ENCODE results near the gene ZMIZ2. TPM values are rescaled to one million over a fixed set of nuclear protein-coding genes. Genes with fewer than 3 reads are reported as not detected.
"Not testable (repeated sequence)": the region's sequence is repeated elsewhere in the genome, so short reads cannot be mapped to it uniquely, and the experiment has no call there.

ZMIZ2 gene
- total RNA-seq, 2 donors from 2014 or later = 88.7 to 134 TPM

DNA sequence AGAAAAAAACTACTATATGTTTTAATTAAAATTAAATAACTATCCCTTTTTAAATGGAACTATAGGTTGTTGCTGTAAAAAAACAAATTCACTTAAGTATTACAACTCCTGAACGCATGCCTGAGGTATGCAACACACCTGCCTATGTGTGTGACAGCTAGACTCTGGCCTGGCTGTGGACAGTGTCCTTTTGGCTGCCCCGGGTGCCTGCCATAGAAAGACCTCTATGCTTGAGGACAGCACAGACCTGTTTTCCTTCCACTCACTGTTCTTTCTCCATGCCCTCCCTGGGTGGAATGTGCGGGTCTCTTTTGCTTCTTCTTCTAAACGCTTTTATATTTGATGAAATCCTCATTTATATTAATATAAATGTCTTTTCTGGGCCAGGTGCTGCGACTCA, 41.3 kb downstream of the ZMIZ2 start:
- no peaks in the 10 kb centered on the region for H3K4me1 Mint-ChIP-seq
- no peak for ATAC-seq (replicated peaks)
- H3K27ac Mint-ChIP-seq = no peak overlapping the region
- no peak overlapping the region for H3K4me3 Mint-ChIP-seq
- H3K36me3 Mint-ChIP-seq (ENCODE audit: low read depth) = no peaks in the 10 kb centered on the region
- H3K9me3 Mint-ChIP-seq = no peaks in the 10 kb centered on the region
- no peaks in the 10 kb centered on the region for H3K27me3 Mint-ChIP-seq

DNA sequence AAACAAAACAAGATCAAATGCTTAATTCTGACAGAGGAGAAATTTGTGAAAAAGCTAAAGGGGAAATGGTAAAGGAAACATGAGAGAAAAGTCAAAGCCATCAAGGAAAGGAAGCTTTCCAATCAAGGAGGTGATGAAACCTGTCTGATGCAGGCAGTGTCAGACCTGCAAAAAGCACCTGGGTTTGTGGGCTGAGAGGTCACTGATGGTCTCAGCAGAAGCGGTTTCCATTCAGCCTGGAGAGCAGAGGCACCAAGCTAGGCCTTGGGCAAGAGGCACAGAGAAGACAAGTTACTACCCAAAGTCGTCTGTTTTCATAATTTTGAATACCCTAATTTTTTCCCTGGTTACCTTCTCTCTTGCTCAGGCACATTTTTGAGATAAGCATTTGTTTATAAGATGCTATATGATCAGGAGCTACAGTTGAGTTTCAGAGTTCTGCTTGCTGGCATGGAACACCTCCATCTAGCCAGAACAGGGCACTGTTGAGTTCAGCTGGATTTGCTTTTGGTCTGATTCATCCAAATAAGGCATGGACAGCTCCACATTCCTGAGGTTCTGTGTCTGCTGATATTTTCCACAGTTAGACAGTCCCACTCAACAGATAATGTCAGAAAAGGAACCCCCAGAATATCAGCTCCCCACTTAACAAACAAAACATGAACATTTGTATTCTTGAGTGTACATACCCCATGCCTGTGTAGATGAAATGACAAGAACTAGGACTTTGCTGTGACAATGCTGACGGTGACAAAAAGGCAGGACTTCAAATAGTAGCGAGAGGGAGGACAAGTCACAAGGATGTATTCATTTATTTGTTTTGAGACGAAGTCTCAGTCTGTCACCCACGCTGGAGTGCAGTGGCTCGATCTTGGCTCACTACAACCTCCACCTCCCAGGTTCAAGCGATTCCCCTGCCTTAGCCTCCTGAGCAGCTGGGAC, 42.9 kb downstream of the ZMIZ2 start:
- H3K4me3 Mint-ChIP-seq = no peak overlapping the region
- no peaks in the 10 kb centered on the region for H3K9me3 Mint-ChIP-seq
- H3K27me3 Mint-ChIP-seq = no peaks in the 10 kb centered on the region
- peaks cover 5% of the 10 kb centered on the region for H3K36me3 Mint-ChIP-seq (ENCODE audit: low read depth)
- no peaks in the 10 kb centered on the region for H3K4me1 Mint-ChIP-seq
- no peak overlapping the region for H3K27ac Mint-ChIP-seq
- no peak for ATAC-seq (replicated peaks)

DNA sequence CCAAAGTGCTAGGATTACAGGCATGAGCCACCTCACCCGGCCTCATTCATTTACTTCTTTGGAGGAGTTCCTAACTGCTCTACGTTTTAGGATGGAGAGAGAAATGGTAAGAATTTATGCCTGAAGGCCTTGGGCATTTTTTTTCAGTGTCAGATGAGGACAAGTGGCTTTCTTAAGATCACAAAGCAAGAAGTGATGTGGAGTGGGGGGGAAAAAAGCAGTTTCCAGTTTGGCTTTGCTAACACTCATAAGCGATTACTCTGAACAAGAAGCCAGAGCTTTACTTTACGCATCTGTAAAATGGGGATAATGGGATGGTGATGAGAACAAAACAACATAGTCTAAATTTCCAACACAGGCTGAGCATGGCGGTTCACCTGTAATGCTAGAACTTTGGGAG, 45.3 kb downstream of the ZMIZ2 start:
- no peak for ATAC-seq (replicated peaks)
- Mint-ChIP-seq H3K36me3 (ENCODE audit: low read depth) (peaks cover 27% of the 10 kb centered on the region), H3K4me3 (no peak overlapping the region), H3K27ac (no peak overlapping the region), H3K4me1 (peaks cover 8% of the 10 kb centered on the region), H3K27me3 (no peaks in the 10 kb centered on the region), H3K9me3 (no peaks in the 10 kb centered on the region)

DNA sequence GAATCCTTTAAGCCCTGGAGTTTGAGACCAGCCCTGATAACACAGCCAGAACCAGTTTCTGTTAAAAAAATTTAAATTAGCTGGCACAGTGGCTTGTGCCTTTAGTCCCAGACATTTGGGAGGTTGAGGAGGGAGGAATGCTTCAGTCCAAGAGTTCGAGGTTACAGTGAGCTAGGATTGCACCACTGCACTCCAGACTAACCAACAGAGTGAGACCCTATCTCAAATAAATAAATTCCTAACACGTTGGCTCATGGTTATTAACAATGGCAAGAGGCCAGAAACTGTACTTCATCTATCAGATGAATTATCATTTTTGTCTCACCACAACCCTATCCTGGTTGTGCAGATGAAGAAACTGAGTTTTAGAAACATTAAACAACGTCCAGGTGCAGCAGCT, 45.7 kb downstream of the ZMIZ2 start:
- H3K36me3 Mint-ChIP-seq (ENCODE audit: low read depth) = peaks cover 31% of the 10 kb centered on the region
- ATAC-seq (replicated peaks) = no peak
- no peak overlapping the region for H3K4me3 Mint-ChIP-seq
- no peak overlapping the region for H3K27ac Mint-ChIP-seq
- H3K4me1 Mint-ChIP-seq = peaks cover 8% of the 10 kb centered on the region
- H3K27me3 Mint-ChIP-seq = no peaks in the 10 kb centered on the region
- H3K9me3 Mint-ChIP-seq = no peaks in the 10 kb centered on the region

DNA sequence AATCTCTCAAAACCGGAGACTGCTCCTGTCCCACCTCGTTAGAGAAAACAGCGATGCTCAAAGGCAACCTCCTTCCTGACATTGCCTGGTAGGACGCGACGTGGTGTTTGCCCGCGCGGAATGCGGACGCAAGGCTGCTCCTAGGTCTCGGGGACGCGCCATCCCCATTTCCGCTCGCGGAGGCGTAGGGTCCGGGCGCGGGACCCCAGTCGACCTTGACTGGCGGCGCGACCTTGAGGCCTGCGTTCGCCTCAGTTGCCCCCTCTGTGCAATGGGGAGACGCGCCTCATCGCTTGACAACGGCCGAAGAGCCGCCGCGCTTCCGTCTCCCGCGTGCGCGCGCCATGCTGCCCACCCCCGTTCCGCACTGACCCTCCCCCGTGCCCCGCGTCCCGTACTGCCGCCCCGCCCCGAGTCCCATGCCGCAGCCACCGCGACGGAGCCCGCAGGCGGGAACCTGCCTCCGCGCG, 47.4 kb downstream of the ZMIZ2 start:
- peaks cover 16% of the 10 kb centered on the region for H3K4me1 Mint-ChIP-seq
- peak; percentile 44 for ATAC-seq (replicated peaks)
- H3K36me3 Mint-ChIP-seq (ENCODE audit: low read depth) = peaks cover 48% of the 10 kb centered on the region
- no peaks in the 10 kb centered on the region for H3K27me3 Mint-ChIP-seq
- H3K27ac Mint-ChIP-seq = peak overlapping the region; percentile 89
- H3K9me3 Mint-ChIP-seq = no peaks in the 10 kb centered on the region
- peak overlapping the region; percentile 97 for H3K4me3 Mint-ChIP-seq

DNA sequence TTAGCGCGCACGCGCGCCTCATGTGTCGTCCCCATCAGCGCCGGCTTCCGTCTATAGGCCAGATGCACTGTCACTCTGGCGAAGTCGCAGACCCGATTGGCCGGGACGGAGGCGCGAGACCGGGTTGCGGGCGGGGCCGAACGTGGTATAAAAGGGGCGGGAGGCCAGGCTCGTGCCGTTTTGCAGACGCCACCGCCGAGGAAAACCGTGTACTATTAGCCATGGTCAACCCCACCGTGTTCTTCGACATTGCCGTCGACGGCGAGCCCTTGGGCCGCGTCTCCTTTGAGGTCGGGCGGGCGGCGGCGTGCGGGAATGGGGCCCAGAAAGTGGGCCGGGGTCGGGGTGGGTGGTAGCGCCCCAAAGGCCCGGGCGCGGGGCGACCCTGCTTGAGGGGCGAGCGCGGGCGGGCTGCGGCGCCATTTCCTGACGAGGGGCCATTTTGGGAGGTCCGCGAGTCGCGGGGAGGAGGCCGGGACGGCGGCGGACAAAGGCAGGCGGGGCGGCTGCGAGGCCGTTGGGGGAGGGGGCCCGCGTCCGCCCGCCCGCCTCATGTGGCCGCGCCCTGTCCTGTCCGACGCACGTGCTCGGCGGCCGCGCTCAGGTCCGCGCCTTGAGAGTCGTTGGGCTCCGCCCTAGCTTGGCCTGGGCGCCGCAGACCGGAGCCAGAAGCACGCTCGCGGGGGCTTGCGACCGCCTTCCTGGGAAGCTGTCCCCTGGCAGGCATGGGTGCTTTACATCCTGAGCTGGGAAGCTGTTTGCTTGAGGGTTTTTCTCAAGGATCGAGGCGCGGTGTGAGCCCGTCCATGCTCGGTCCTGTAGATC, 48.1 kb downstream of the ZMIZ2 start, which contains the start of gene PPIA:
PPIA (plus strand) TSS at position 178 of the 825 bp plus-strand sequence; CDS start at position 222, 44 bp downstream.
- H3K9me3 Mint-ChIP-seq = no peaks in the 10 kb centered on the region
- peaks cover 55% of the 10 kb centered on the region for H3K36me3 Mint-ChIP-seq (ENCODE audit: low read depth)
- peak within 1 kb of the TSS; percentile 97 for H3K4me3 Mint-ChIP-seq
- H3K27me3 Mint-ChIP-seq = no peaks in the 10 kb centered on the region
- ATAC-seq (replicated peaks) = peak; percentile 93
- H3K27ac Mint-ChIP-seq = peak within 1 kb of the TSS; percentile 96
- H3K4me1 Mint-ChIP-seq = peaks cover 22% of the 10 kb centered on the region

DNA sequence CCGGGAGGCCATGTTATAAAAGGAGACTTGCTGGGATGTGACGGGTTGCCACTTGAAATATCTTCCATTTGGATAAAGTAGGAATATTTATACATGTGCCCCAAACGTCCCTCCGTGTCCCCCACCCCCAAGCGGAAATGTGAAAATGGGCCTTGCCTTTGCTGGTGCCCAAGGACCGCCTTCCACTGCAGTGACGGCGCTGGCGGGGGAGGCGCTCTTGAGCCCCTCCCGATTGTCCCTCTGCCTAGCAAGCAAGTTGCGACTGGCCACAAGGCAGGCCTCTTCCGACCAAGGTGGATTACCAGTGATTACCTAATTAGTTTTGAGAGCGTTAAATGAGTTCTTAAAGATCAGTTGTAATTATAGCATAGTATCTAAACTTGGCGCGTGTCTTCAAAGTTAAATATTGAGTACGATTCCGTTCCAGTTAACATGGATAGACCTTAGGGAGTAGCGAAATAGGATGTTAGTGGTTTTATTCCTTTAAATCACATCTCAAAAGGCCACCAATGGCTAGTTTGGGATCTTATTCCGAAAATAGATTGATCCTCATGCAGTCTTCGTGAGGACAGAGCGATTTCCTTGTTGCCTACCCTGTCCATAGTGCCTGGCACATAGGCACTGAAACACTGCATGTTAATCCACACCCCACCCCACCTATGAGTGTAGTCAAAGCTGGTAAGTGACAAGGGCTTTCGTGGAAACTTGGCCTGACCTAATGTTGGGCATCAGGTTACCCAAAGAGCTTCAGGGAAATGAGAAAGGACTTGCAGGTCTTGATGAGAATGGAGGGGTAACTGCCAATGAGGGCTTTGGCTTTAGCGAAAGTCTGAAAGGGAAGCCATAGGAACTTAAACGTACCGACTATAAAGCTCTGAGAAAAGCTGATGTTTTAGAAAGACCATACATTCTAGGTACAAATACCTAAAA, 48.9 kb downstream of the ZMIZ2 start:
- H3K4me3 Mint-ChIP-seq = peak overlapping the region; percentile 97
- H3K4me1 Mint-ChIP-seq = peaks cover 24% of the 10 kb centered on the region
- peaks cover 64% of the 10 kb centered on the region for H3K36me3 Mint-ChIP-seq (ENCODE audit: low read depth)
- no peaks in the 10 kb centered on the region for H3K9me3 Mint-ChIP-seq
- H3K27me3 Mint-ChIP-seq = no peaks in the 10 kb centered on the region
- peak overlapping the region; percentile 96 for H3K27ac Mint-ChIP-seq
- peak; percentile 57 for ATAC-seq (replicated peaks)

DNA sequence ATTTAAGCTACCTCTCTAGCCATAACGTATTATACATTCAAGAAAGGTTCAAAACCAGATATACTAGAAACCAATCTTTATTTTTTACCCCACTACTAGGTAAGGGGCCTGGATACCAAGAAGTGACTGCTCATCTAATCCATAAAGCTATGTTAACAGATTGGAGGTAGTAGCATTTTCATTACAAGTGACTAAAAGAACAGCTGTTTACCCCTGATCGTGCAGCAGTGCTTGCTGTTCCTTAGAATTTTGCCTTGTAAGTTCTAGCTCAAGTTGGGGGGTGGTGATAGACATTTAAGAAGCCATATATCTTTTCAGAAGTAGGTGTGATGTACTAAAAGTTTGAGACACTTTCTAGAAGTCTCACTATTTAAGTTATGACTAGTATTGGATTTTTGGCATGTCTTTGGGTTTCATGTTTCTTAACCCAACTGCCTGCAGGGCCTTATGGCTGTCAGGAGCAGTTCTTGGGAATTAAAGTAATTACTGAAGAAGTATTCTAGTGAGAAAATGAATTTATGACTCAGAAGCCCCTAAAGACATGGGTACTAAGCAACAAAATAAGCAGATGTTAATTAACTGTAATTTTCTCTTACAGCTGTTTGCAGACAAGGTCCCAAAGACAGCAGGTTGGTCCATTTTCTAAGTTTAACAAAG, 50.1 kb downstream of the ZMIZ2 start:
- peak overlapping the region; percentile 97 for H3K4me3 Mint-ChIP-seq
- H3K36me3 Mint-ChIP-seq (ENCODE audit: low read depth) = peaks cover 75% of the 10 kb centered on the region
- peak overlapping the region; percentile 96 for H3K27ac Mint-ChIP-seq
- no peaks in the 10 kb centered on the region for H3K27me3 Mint-ChIP-seq
- H3K4me1 Mint-ChIP-seq = peaks cover 24% of the 10 kb centered on the region
- no peak for ATAC-seq (replicated peaks)
- H3K9me3 Mint-ChIP-seq = no peaks in the 10 kb centered on the region

DNA sequence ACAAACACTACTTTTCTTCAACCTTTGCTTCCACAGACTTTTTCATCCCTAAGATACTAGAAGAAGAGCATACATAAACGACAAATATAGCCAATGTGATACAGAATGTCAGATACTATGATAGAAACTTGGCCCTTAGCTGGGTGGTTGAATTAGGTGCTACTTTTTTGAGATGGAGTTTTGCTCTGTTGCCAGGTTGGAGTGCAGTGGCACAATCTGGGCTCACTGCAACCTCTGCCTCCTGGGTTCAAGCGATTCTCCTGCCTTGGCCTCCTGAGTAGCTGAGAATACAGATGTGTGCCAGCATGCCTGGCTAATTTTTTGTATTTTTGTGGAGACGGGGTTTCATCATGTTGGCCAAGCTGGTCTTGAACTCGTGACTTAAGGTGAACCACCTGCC, 51.3 kb downstream of the ZMIZ2 start:
- peaks cover 24% of the 10 kb centered on the region for H3K4me1 Mint-ChIP-seq
- no peak for ATAC-seq (replicated peaks)
- H3K27me3 Mint-ChIP-seq = no peaks in the 10 kb centered on the region
- peaks cover 77% of the 10 kb centered on the region for H3K36me3 Mint-ChIP-seq (ENCODE audit: low read depth)
- no peaks in the 10 kb centered on the region for H3K9me3 Mint-ChIP-seq
- peak overlapping the region; percentile 69 for H3K4me3 Mint-ChIP-seq
- H3K27ac Mint-ChIP-seq = no peak overlapping the region

DNA sequence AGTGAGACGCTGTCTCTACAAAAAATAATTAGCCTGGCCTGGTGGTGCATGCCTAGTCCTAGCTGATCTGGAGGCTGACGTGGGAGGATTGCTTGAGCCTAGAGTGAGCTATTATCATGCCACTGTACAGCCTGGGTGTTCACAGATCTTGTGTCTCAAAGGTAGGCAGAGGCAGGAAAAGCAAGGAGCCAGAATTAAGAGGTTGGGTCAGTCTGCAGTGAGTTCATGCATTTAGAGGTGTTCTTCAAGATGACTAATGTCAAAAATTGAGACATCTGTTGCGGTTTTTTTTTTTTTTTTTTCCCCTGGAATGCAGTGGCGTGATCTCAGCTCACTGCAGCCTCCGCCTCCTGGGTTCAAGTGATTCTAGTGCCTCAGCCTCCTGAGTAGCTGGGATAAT, 53.2 kb downstream of the ZMIZ2 start:
- Mint-ChIP-seq H3K36me3 (ENCODE audit: low read depth) (peaks cover 70% of the 10 kb centered on the region), H3K4me3 (peak overlapping the region; percentile 69), H3K4me1 (peaks cover 24% of the 10 kb centered on the region), H3K27me3 (no peaks in the 10 kb centered on the region), H3K27ac (no peak overlapping the region), H3K9me3 (no peaks in the 10 kb centered on the region)
- no peak for ATAC-seq (replicated peaks)

DNA sequence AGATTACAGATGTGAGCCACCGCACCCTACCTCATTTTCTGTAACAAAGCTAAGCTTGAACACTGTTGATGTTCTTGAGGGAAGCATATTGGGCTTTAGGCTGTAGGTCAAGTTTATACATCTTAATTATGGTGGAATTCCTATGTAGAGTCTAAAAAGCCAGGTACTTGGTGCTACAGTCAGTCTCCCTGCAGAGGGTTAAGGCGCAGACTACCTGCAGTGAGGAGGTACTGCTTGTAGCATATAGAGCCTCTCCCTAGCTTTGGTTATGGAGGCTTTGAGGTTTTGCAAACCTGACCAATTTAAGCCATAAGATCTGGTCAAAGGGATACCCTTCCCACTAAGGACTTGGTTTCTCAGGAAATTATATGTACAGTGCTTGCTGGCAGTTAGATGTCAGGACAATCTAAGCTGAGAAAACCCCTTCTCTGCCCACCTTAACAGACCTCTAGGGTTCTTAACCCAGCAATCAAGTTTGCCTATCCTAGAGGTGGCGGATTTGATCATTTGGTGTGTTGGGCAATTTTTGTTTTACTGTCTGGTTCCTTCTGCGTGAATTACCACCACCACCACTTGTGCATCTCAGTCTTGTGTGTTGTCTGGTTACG, 53.9 kb downstream of the ZMIZ2 start:
- ATAC-seq (replicated peaks) = no peak
- no peak overlapping the region for H3K27ac Mint-ChIP-seq
- H3K4me3 Mint-ChIP-seq = peak overlapping the region; percentile 69
- H3K36me3 Mint-ChIP-seq (ENCODE audit: low read depth) = peaks cover 64% of the 10 kb centered on the region
- H3K27me3 Mint-ChIP-seq = no peaks in the 10 kb centered on the region
- no peaks in the 10 kb centered on the region for H3K9me3 Mint-ChIP-seq
- peaks cover 21% of the 10 kb centered on the region for H3K4me1 Mint-ChIP-seq

DNA sequence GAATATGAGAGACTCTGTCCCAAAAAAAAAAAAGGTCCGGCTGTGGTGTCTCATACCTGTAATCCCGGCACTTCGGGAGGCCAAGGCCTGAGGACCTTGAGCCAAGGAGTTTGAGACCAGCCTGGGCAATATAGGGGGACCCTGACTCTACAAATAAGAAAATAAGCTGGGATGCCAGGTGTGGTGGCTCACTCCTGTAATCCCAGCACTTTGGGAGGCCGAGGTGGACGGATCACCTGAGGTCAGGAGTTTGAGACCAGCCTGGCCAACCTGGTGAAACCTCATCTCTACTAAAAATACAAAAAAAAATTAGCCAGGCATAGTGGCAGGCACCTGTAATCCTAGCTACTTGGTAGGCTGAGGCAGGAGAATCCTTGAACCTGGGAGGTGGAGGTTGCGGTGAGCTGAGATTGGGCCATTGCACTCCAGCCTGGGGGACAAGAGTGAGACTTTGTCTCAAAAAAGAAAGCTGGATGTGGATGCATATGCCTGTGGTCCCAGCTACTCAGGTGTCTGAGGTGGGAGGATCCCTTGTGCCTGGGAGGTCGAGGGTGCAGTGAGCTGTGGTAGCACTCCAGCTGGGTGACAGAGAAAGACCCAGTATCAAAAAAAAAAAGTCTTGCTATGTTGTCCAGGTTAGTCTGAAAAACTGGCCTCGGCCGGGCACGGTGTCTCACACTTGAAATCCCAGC, 55.3 kb downstream of the ZMIZ2 start:
- H3K9me3 Mint-ChIP-seq; H3K4me3 Mint-ChIP-seq; H3K27me3 Mint-ChIP-seq; ATAC-seq (replicated peaks); H3K27ac Mint-ChIP-seq: not testable (repeated sequence)
- H3K36me3 Mint-ChIP-seq (ENCODE audit: low read depth) = peaks cover 49% of the 10 kb centered on the region
- peaks cover 16% of the 10 kb centered on the region for H3K4me1 Mint-ChIP-seq

DNA sequence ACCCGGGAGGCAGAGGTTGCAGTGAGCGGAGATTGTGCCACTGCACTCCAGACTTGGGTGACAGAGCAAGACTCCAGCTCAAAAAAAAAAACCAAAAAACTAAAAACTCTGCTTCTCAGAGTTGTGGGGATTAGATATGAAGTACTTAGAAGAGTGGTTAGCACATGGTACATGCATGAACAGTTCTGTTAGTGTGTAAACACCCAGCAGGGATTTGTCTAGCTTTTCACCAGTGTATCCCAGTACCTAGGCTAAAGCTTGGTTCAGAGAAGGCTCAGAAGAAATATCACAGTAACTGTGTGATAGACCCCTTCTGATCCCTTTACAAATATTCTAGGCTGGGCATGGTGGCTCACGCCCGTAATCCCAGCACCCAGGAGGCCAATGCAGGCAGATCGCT, 57.3 kb downstream of the ZMIZ2 start:
- no peak overlapping the region for H3K4me3 Mint-ChIP-seq
- peaks cover 10% of the 10 kb centered on the region for H3K4me1 Mint-ChIP-seq
- no peaks in the 10 kb centered on the region for H3K27me3 Mint-ChIP-seq
- no peak overlapping the region for H3K27ac Mint-ChIP-seq
- peaks cover 30% of the 10 kb centered on the region for H3K36me3 Mint-ChIP-seq (ENCODE audit: low read depth)
- no peak for ATAC-seq (replicated peaks)
- H3K9me3 Mint-ChIP-seq = no peaks in the 10 kb centered on the region
